ENCODE measurements around the gene ADISSP.

ADISSP gene

GRCh38 chr20:3812975-3813847, 45.7 kb upstream of the ADISSP start:
- TF ChIP-seq POLR2AphosphoS5 (IDR thresholded peaks at IDR 0.05; ENCODE audit: low read depth, low read length) (no peak), TAF1 (IDR thresholded peaks at IDR 0.05; ENCODE audit: borderline replicate concordance, insufficient read depth, low read length) (no peak), SIN3A (IDR thresholded peaks at IDR 0.05; ENCODE audit: borderline replicate concordance, insufficient read depth, low read length) (no peak), FOXP2 (optimal IDR thresholded peaks at IDR 0.05; ENCODE audit: borderline replicate concordance, extremely low read depth, extremely low read length, insufficient read depth) (no peak)
- TF ChIP-seq, protein P1, sequence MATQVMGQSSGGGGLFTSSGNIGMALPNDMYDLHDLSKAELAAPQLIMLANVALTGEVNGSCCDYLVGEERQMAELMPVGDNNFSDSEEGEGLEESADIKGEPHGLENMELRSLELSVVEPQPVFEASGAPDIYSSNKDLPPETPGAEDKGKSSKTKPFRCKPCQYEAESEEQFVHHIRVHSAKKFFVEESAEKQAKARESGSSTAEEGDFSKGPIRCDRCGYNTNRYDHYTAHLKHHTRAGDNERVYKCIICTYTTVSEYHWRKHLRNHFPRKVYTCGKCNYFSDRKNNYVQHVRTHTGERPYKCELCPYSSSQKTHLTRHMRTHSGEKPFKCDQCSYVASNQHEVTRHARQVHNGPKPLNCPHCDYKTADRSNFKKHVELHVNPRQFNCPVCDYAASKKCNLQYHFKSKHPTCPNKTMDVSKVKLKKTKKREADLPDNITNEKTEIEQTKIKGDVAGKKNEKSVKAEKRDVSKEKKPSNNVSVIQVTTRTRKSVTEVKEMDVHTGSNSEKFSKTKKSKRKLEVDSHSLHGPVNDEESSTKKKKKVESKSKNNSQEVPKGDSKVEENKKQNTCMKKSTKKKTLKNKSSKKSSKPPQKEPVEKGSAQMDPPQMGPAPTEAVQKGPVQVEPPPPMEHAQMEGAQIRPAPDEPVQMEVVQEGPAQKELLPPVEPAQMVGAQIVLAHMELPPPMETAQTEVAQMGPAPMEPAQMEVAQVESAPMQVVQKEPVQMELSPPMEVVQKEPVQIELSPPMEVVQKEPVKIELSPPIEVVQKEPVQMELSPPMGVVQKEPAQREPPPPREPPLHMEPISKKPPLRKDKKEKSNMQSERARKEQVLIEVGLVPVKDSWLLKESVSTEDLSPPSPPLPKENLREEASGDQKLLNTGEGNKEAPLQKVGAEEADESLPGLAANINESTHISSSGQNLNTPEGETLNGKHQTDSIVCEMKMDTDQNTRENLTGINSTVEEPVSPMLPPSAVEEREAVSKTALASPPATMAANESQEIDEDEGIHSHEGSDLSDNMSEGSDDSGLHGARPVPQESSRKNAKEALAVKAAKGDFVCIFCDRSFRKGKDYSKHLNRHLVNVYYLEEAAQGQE (IDR thresholded peaks at IDR 0.05; ENCODE audit: insufficient read depth in 1 of 2, low read depth in 2 of 2, low read length in 2 of 2), result no peak

DNA sequence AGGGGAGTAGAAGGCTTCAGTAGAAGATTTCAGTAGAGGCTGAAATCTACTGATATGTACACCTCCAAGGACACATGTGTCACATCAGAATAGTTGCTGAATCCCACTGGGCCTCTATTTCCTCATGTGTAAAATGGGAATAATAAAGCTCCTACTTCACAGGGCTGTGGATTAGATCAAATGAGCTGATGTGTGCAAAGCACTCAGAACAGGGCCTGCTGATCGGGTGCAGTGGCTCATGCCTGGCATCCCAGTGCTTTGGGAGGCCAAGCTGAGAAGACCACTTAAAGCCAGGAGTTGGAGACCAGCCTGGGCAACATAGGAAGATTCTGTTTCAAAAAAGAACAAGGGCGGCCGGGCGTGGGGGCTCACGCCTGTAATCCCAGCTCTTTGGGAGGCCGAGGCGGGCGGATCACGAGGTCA, 44.7 kb upstream of the ADISSP start:
- TF ChIP-seq, protein P1 (IDR thresholded peaks at IDR 0.05; ENCODE audit: insufficient read depth in 1 of 2, low read depth in 2 of 2, low read length in 2 of 2), result no peak
- TF ChIP-seq FOXP2 (optimal IDR thresholded peaks at IDR 0.05; ENCODE audit: borderline replicate concordance, extremely low read depth, extremely low read length, insufficient read depth) (no peak), TAF1 (IDR thresholded peaks at IDR 0.05; ENCODE audit: borderline replicate concordance, insufficient read depth, low read length) (no peak), POLR2AphosphoS5 (IDR thresholded peaks at IDR 0.05; ENCODE audit: low read depth, low read length) (no peak), SIN3A (IDR thresholded peaks at IDR 0.05; ENCODE audit: borderline replicate concordance, insufficient read depth, low read length) (no peak)

- TF ChIP-seq POLR2AphosphoS5 (IDR thresholded peaks at IDR 0.05; ENCODE audit: low read depth, low read length) (peak; percentile 69; the same call in 1 of the 2 replicates), TAF1 (IDR thresholded peaks at IDR 0.05; ENCODE audit: borderline replicate concordance, insufficient read depth, low read length) (peak; percentile 48; the same call in 1 of the 2 replicates), SIN3A (IDR thresholded peaks at IDR 0.05; ENCODE audit: borderline replicate concordance, insufficient read depth, low read length) (peak; percentile 72; the same call in 1 of the 2 replicates), FOXP2 (optimal IDR thresholded peaks at IDR 0.05; ENCODE audit: borderline replicate concordance, extremely low read depth, extremely low read length, insufficient read depth) (no peak)
- TF ChIP-seq, protein P1 (IDR thresholded peaks at IDR 0.05; ENCODE audit: insufficient read depth in 1 of 2, low read depth in 2 of 2, low read length in 2 of 2), result peak; percentile 37 to 66; a peak in 3 of 4 replicates
Observed at GRCh38 chr20:3811467-3812258, 44.1 kb upstream of the ADISSP start.

DNA sequence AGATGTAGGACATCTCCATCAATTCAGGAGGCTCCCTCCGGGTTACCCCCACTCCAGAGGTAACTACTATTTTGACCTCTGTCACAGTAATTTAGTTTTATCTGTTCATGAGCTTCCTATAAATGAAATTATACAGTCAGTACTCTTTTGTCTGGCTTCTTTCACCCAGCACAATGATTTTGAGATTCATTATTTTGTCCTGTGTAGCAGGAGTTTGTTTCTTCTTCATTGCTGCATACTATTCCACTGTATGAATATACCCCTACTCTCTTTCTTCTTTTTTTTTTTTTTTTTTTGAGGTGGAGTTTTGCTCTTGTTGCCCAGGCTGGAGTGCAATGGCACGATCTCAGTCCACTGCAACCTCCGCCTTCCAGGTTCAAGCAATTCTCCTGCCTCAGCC, 41.0 kb upstream of the ADISSP start:
- TF ChIP-seq FOXP2 (optimal IDR thresholded peaks at IDR 0.05; ENCODE audit: borderline replicate concordance, extremely low read depth, extremely low read length, insufficient read depth) (no peak), POLR2AphosphoS5 (IDR thresholded peaks at IDR 0.05; ENCODE audit: low read depth, low read length) (no peak), SIN3A (IDR thresholded peaks at IDR 0.05; ENCODE audit: borderline replicate concordance, insufficient read depth, low read length) (no peak), TAF1 (IDR thresholded peaks at IDR 0.05; ENCODE audit: borderline replicate concordance, insufficient read depth, low read length) (no peak)
- TF ChIP-seq, protein P1 (IDR thresholded peaks at IDR 0.05; ENCODE audit: insufficient read depth in 1 of 2, low read depth in 2 of 2, low read length in 2 of 2), result no peak
